Thyroid gland (tissue), 4 donors: Measurements from ENCODE around the gene DTX3L. TPM values are rescaled to one million over a fixed set of nuclear protein-coding genes. Genes with fewer than 3 reads are reported as not detected.

Experiments used
- DNase-seq, 2 donors: peaks; one replicate each; pipeline ENCODE4 v3.0.0-alpha.2; 2019
- H3K27ac ChIP-seq, 3 donors: fragments of 200-600 bp; sonication (generic); 1 replicate in 2 of 3; 2 replicates in 1 of 3; pipeline ENCODE4 v1.5.1; 2016 to 2019; ENCODE audit warnings: mild to moderate bottlenecking in 1 of 3, moderate library complexity in 1 of 3
- H3K27me3 ChIP-seq: fragments of 200-600 bp; sonication (generic); one replicate; pipeline ENCODE4 v1.5.1; 2019
- H3K36me3 ChIP-seq, 2 donors: fragments of 200-600 bp; sonication (generic); one replicate each; pipeline ENCODE4 v1.5.1; 2016 to 2019
- H3K4me1 ChIP-seq, 2 donors: fragments of 200-600 bp; sonication (generic); one replicate each; pipeline ENCODE4 v1.5.1; 2017 to 2019
- H3K4me3 ChIP-seq, 3 donors: fragments of 200-600 bp; sonication (generic); replicated peaks in 1 of 3; 1 replicate in 2 of 3; 2 replicates in 1 of 3; pipeline ENCODE4 v1.5.1; 2016; ENCODE audit warnings: mild to moderate bottlenecking in 1 of 3
- H3K9me3 ChIP-seq: fragments of 200-600 bp; sonication (generic); one replicate; pipeline ENCODE4 v1.5.1; 2017
- CTCF ChIP-seq, 6 experiments: fragments of 200-600 bp in 3 of 6; fragments of 450-650 bp in 3 of 6; sonication (generic) in 3 of 6; IDR thresholded peaks; one replicate each; pipeline ENCODE4 v1.5.1; 2016 to 2019; ENCODE audit warnings: antibody characterized with exemption in 6 of 6, mild to moderate bottlenecking in 2 of 6, inconsistent platforms in 1 of 6, moderate library complexity in 1 of 6
- POLR2A ChIP-seq, 2 donors: fragments of 450-650 bp; IDR thresholded peaks; one replicate each; pipeline ENCODE4 v1.6.1; 2017; ENCODE audit warnings: antibody characterized with exemption in 2 of 2, mild to moderate bottlenecking in 2 of 2, moderate library complexity in 1 of 2
- WGBS, 2 donors: methylation state at CpG; one replicate each; pipeline ENCODE4 v1.1.5; 2017; 5-methylcytosine and 5-hydroxymethylcytosine counted together
- intact Hi-C: fragments of 100-400 bp; cut with DNase I; formaldehyde crosslinking; loops from one replicate; pipeline ENCODE4 v1.15.1; 2023
- total RNA-seq, 4 donors: library from RNA; depleted of rRNA; stranded (reverse); fragments of >200 nt; gene quantifications; one replicate each; pipeline ENCODE4 v1.2.3, GENCODE V29; 2016

DTX3L gene
- total RNA-seq, 4 donors from 2014 or later: 21.1 to 32.1 (median 26.5) TPM

GRCh38 chr3:122568755-122569154 lies 4.6 kb downstream of the DTX3L start:
- no peak overlapping the region for H3K4me3 ChIP-seq
- peak; percentile 44 to 54 for DNase-seq
- intact Hi-C loops: no loop called here
- TF ChIP-seq CTCF (IDR thresholded peaks at IDR 0.05) (no peak), POLR2A (IDR thresholded peaks at IDR 0.05) (peak in 1 of 2 donors; percentile 66)
- peaks cover 7 to 9% of the 10 kb centered on the region in 2 donors for H3K36me3 ChIP-seq
- H3K27ac ChIP-seq: peak overlapping the region; percentile 66 to 82 (median 82)
- no peaks in the 10 kb centered on the region for H3K9me3 ChIP-seq
- H3K4me1 ChIP-seq: peaks cover 18 to 43% of the 10 kb centered on the region in 2 donors
- WGBS, 2 donors: 20 to 46% methylated on average over 3 of the region's 3 CpGs
- no peaks in the 10 kb centered on the region for H3K27me3 ChIP-seq

- Histone ChIP-seq H3K36me3 (peaks cover 7 to 9% of the 10 kb centered on the region in 2 donors), H3K4me3 (no peak overlapping the region), H3K9me3 (no peaks in the 10 kb centered on the region), H3K27ac (no peak overlapping the region), H3K4me1 (peaks cover 17 to 28% of the 10 kb centered on the region in 2 donors), H3K27me3 (no peaks in the 10 kb centered on the region)
- DNase-seq: peak in 1 of 2 donors; percentile 15
- intact Hi-C loops: no loop called here
- TF ChIP-seq POLR2A (IDR thresholded peaks at IDR 0.05) (no peak), CTCF (IDR thresholded peaks at IDR 0.05) (no peak)
- 64 to 69% methylated on average over 3 of the region's 3 CpGs for whole genome bisulfite sequencing, 2 donors
Observed at GRCh38 chr3:122572940-122573412, 8.8 kb downstream of the DTX3L start.

- no peak overlapping the region for H3K27ac ChIP-seq
- 78 to 81% methylated on average over 8 of the region's 8 CpGs for WGBS, 2 donors
- no peak for TF ChIP-seq CTCF (IDR thresholded peaks at IDR 0.05)
- TF ChIP-seq POLR2A (IDR thresholded peaks at IDR 0.05): no peak
Observed at GRCh38 chr3:122576174-122576940, 12.2 kb downstream of the DTX3L start.

GRCh38 chr3:122577409-122578031 lies 13.4 kb downstream of the DTX3L start, which contains the start of gene PARP15:
PARP15 (plus strand) TSS chr3:122577650; CDS start chr3:122577668, 18 bp downstream.
- no peak within 1 kb of the TSS for H3K27ac ChIP-seq
- no peak for DNase-seq

More at GRCh38 chr3:122576174-122576940, 12.2 kb downstream of the DTX3L start:
- Histone ChIP-seq H3K27me3 (no peaks in the 10 kb centered on the region), H3K4me1 (peaks cover 0 to 8% of the 10 kb centered on the region in 2 donors), H3K4me3 (no peak overlapping the region), H3K36me3 (peaks cover 4 to 6% of the 10 kb centered on the region in 2 donors), H3K9me3 (no peaks in the 10 kb centered on the region)
- DNase-seq: no peak
- intact Hi-C loops: no loop called here

More at GRCh38 chr3:122577409-122578031, 13.4 kb downstream of the DTX3L start, which contains the start of gene PARP15:
- WGBS, 2 donors: 17 to 23% methylated on average over 24 to 32 of the region's 40 CpGs
- no peaks in the 10 kb centered on the region for H3K9me3 ChIP-seq
- no peaks in the 10 kb centered on the region for H3K36me3 ChIP-seq
- TF ChIP-seq CTCF (IDR thresholded peaks at IDR 0.05) (no peak), POLR2A (IDR thresholded peaks at IDR 0.05) (no peak)
- peaks cover 0 to 8% of the 10 kb centered on the region in 2 donors for H3K4me1 ChIP-seq
- H3K27me3 ChIP-seq: no peaks in the 10 kb centered on the region
- H3K4me3 ChIP-seq: peak within 1 kb of the TSS in 2 of 3 donors; percentile 8 to 38
- intact Hi-C loops: no loop called here
